Measurements from ENCODE around the gene HDHD3. TPM values are rescaled to one million over a fixed set of nuclear protein-coding genes. Genes with fewer than 3 reads are reported as not detected.
"Not testable (repeated sequence)": the region's sequence is repeated elsewhere in the genome, so short reads cannot be mapped to it uniquely, and the experiment has no call there.

The HDHD3 gene
- total RNA-seq, 3 donors from 2014 or later: 75.7 to 148 (median 115) TPM

DNA sequence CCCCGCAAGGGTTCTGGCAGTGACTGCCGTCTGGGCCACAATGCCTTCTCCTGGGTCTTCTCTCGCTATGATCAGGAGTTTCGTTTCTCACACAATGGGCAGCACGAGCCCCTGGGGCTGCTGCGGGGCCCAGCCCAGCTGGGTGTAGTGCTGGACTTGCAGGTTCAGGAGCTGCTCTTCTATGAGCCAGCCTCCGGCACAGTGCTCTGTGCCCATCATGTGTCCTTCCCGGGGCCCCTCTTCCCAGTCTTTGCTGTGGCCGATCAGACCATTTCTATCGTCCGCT is 7.0 kb downstream of the HDHD3 start:
- no peak overlapping the region for H3K4me3 ChIP-seq
- TF ChIP-seq, protein P1, sequence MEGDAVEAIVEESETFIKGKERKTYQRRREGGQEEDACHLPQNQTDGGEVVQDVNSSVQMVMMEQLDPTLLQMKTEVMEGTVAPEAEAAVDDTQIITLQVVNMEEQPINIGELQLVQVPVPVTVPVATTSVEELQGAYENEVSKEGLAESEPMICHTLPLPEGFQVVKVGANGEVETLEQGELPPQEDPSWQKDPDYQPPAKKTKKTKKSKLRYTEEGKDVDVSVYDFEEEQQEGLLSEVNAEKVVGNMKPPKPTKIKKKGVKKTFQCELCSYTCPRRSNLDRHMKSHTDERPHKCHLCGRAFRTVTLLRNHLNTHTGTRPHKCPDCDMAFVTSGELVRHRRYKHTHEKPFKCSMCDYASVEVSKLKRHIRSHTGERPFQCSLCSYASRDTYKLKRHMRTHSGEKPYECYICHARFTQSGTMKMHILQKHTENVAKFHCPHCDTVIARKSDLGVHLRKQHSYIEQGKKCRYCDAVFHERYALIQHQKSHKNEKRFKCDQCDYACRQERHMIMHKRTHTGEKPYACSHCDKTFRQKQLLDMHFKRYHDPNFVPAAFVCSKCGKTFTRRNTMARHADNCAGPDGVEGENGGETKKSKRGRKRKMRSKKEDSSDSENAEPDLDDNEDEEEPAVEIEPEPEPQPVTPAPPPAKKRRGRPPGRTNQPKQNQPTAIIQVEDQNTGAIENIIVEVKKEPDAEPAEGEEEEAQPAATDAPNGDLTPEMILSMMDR (IDR thresholded peaks at IDR 0.05): no peak
- peaks cover 8% of the 10 kb centered on the region for H3K36me3 ChIP-seq (ENCODE audit: low read depth)
- ATAC-seq (no peak), DNase-seq (no peak)
- intact Hi-C loops (cut with DNase I, micrococcal nuclease): no loop called here
- H3K9me3 ChIP-seq: no peaks in the 10 kb centered on the region
- peaks cover 4% of the 10 kb centered on the region for H3K4me1 ChIP-seq (ENCODE audit: low read depth)

DNA sequence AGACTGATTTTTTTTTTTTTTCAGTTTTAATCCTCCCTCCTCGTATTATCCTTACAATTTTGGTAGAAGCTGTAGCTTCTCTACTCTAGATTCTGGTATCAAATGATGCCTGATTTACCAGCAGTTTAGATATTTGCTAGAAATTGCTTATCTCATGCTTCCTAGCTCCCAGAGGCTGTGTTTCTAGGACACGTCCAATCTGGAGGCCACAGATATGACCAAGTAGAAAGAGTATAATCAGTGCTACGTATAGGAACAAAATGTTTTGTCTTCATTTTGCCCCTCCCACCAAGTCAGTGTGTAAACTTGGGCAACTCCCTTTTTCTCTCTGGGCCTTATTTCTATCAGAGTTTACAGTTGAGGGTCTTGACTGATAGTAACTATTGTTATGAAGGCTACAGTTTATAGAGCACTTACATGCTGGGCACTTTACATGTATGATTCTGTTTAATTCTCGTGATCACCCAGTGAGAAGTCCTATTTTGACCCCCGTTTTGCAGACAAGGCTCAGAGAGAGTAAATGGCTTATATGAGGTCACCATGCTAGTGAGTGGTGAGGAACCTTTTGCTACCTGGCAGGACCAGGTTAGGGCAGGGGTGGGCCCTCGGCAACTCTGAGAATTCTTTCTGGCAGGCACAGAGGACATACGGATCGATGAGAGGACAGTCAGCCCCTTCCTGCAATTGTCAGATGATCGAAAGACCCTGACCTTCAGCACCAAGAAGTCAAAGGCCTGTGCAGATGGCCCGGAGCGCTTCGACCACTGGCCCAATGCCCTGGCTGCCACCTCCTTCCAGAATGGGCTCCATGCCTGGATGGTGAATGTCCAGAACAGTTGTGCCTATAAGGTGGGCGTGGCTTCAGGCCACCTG is 7.6 kb downstream of the HDHD3 start:
- Histone ChIP-seq H3K4me1 (ENCODE audit: low read depth) (peaks cover 4% of the 10 kb centered on the region), H3K4me3 (no peak overlapping the region), H3K36me3 (ENCODE audit: low read depth) (peaks cover 3% of the 10 kb centered on the region), H3K9me3 (no peaks in the 10 kb centered on the region)
- ATAC-seq (no peak), DNase-seq (no peak)
- intact Hi-C loops (cut with DNase I, micrococcal nuclease): no loop called here
- TF ChIP-seq, protein P1 (IDR thresholded peaks at IDR 0.05): no peak

DNA sequence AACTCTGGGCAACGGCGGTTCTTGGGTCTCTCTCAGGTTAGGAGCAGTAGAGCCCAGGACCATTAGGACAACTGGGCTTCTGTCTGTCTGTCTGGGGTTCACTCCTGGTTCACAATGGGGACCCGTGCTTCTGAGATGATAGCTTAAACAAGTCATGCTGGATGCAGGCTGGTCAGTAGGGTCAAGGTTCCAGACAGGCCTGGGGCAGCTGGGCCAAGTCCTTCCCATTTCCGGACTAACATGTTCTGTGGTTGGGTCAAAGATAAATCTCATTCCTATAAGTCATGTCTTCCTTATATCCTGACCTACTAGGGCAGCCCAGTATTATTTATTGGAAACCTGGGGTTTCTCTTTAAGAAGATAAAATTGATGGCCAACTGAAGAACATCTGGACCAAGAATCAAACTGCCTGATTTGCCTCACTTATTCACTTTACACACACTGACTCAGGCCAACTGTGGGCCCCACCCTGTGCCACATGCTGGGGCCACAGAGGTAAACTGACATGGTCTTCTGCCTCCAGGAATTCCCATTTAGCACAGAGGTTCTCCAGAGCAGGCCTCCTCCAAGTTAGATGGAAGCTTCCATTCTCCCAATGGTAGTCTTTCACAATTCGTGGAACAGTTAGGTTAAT is 8.3 kb downstream of the HDHD3 start:
- Histone ChIP-seq H3K36me3 (ENCODE audit: low read depth) (no peaks in the 10 kb centered on the region), H3K9me3 (no peaks in the 10 kb centered on the region), H3K4me3 (no peak overlapping the region), H3K4me1 (ENCODE audit: low read depth) (no peaks in the 10 kb centered on the region)
- TF ChIP-seq, protein P1 (IDR thresholded peaks at IDR 0.05): no peak
- intact Hi-C loops (cut with DNase I, micrococcal nuclease): no loop called here
- ATAC-seq: no peak
- DNase-seq: no peak

DNA sequence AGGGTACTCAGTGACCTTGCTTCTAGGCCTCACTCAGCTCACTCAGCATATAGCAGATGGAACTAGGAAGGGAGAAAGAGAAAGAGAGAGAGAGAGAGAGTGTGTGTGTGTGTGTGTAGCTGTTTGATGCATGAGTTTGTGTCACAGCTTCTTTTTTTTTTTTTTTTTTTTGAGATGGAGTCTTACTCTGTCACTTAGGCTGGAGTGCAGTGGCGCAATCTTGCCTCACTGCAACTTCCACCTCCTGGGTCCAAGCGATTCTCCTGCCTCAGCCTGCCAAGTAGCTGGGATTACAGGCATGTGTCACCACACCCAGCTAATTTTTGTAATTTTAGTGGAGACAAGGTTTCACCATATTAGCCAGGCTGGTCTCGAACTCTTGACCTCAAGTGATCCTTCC is 11.1 kb downstream of the HDHD3 start:
- H3K9me3 ChIP-seq; H3K4me3 ChIP-seq; ATAC-seq; intact Hi-C loops (cut with DNase I, micrococcal nuclease); H3K4me1 ChIP-seq (ENCODE audit: low read depth); DNase-seq; H3K36me3 ChIP-seq (ENCODE audit: low read depth): not testable (repeated sequence)

DNA sequence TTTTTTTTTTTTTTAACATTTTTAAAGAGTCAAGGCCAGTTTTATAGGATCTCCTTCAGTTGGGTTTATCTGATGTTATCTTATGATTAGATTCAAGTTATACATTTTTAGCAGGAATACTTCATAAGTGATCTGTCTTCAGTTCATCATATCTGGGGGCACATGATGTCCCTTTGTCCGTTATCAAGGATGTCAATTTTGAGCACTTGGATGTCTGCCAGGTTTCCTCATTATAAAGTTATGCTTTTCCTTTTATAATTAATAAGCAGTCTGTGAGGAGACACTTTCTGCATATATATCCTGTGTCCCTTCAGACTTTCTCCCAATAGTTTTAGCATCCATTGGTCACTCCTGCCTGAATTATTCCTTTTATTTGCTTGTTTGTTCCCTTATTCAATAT is 11.8 kb downstream of the HDHD3 start:
- H3K4me3 ChIP-seq: no peak overlapping the region
- H3K9me3 ChIP-seq: no peaks in the 10 kb centered on the region
- H3K36me3 ChIP-seq (ENCODE audit: low read depth): no peaks in the 10 kb centered on the region
- TF ChIP-seq, protein P1 (IDR thresholded peaks at IDR 0.05): no peak
- intact Hi-C loops (cut with DNase I, micrococcal nuclease): no loop called here
- ATAC-seq: no peak
- H3K4me1 ChIP-seq (ENCODE audit: low read depth): no peaks in the 10 kb centered on the region
- no peak for DNase-seq

DNA sequence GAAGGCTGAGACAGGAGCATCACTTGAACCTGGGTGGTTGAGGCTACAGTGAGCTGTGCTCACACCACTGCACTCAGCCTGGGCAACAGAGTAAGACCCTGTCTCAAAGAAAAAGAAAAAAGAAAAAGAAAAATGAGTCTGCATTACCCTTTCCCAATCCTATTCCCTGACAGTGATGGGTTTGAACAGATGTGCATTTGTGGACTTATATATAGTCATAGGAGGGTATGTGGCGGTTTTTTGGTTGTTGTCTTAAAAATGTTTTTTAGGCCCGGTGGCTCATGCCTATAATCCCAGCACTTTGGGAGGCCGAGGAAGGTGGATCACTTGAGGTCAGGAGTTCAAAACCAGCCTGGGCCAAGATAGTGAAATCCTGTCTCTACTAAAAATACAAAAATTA is 13.4 kb downstream of the HDHD3 start:
- intact Hi-C loops (cut with DNase I, micrococcal nuclease): no loop called here
- no peaks in the 10 kb centered on the region for H3K9me3 ChIP-seq
- TF ChIP-seq, protein P1 (IDR thresholded peaks at IDR 0.05): no peak

More for the DNA sequence above, 13.4 kb downstream of the HDHD3 start:
- DNase-seq (no peak), ATAC-seq (no peak)
- Histone ChIP-seq H3K4me3 (no peak overlapping the region), H3K4me1 (ENCODE audit: low read depth) (no peaks in the 10 kb centered on the region), H3K36me3 (ENCODE audit: low read depth) (no peaks in the 10 kb centered on the region)

All from mucosa of descending colon (tissue), 3 donors.